ENCODE data around the gene ADGRA3.
"Not testable (repeated sequence)": the region's sequence is repeated elsewhere in the genome, so short reads cannot be mapped to it uniquely, and the experiment has no call there.

GRCh38 chr4:22475311-22475646 lies 40.6 kb downstream of the ADGRA3 start:
- not testable (repeated sequence) for TF ChIP-seq MAX (IDR thresholded peaks at IDR 0.05); ZNF24 (IDR thresholded peaks at IDR 0.05); EZH2 (conservative IDR thresholded peaks at IDR 0.05; ENCODE audit: low read depth, low read length); BCL6 (CRISPR knock-in tag; IDR thresholded peaks at IDR 0.05); ARNT2 (CRISPR knock-in tag; IDR thresholded peaks at IDR 0.05; ENCODE audit: low read depth); ZMYM2 (CRISPR knock-in tag; IDR thresholded peaks at IDR 0.05); CTCF (CRISPR knock-in tag; IDR thresholded peaks at IDR 0.05); ZNF18 (CRISPR knock-in tag; IDR thresholded peaks at IDR 0.05; ENCODE audit: insufficient replicate concordance); TOE1 (CRISPR knock-in tag; IDR thresholded peaks at IDR 0.05); NRL (CRISPR knock-in tag; IDR thresholded peaks at IDR 0.05; ENCODE audit: borderline replicate concordance)
